Gastrocnemius medialis (tissue), 4 donors: ENCODE measurements around the gene LCORL.

Source experiments
- POLR2A ChIP-seq, 2 donors: fragments of 450-650 bp; IDR thresholded peaks; one replicate each; pipeline ENCODE4 v1.6.1; 2017; ENCODE audit warnings: antibody characterized with exemption in 2 of 2, mild to moderate bottlenecking in 2 of 2, moderate library complexity in 2 of 2
- TF ChIP-seq, protein P1 (sequence below), 5 experiments: fragments of 450-650 bp in 3 of 5; fragments of 200-600 bp in 2 of 5; sonication (generic) in 2 of 5; IDR thresholded peaks in 4 of 5; conservative IDR thresholded peaks in 1 of 5; 1 replicate in 4 of 5; 2 replicates in 1 of 5; pipeline ENCODE4 v1.5.1; 2016 to 2019; ENCODE audit warnings: antibody characterized with exemption in 5 of 5, mild to moderate bottlenecking in 3 of 5, moderate library complexity in 3 of 5

DNA sequence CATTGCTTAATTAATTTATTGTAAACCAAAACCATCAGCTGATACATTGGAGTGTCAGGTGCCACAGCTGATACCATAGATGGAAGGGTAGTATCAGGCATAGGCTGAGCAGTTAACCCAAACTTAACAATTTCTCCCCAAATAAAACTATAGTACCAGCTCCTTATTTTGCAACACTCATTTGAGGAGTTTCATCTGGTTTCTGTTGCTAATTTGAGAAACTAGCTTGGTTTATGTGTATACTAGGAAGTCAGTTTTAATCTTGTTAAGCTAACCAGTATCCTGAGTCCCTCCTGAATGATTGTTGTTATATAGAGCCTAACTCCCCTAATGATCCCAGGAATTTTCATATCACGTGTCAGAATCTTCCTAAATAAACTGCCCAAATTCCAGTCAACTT is 223.7 kb downstream of the LCORL start:
- TF ChIP-seq, protein P1, sequence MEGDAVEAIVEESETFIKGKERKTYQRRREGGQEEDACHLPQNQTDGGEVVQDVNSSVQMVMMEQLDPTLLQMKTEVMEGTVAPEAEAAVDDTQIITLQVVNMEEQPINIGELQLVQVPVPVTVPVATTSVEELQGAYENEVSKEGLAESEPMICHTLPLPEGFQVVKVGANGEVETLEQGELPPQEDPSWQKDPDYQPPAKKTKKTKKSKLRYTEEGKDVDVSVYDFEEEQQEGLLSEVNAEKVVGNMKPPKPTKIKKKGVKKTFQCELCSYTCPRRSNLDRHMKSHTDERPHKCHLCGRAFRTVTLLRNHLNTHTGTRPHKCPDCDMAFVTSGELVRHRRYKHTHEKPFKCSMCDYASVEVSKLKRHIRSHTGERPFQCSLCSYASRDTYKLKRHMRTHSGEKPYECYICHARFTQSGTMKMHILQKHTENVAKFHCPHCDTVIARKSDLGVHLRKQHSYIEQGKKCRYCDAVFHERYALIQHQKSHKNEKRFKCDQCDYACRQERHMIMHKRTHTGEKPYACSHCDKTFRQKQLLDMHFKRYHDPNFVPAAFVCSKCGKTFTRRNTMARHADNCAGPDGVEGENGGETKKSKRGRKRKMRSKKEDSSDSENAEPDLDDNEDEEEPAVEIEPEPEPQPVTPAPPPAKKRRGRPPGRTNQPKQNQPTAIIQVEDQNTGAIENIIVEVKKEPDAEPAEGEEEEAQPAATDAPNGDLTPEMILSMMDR (IDR thresholded peaks at IDR 0.05 in 4 of 5, conservative IDR thresholded peaks at IDR 0.05 in 1 of 5): no peak
- TF ChIP-seq POLR2A (IDR thresholded peaks at IDR 0.05): no peak
